Rectal smooth muscle tissue (tissue), 1 donor: ENCODE data around the gene RABGAP1L.
"Not testable (repeated sequence)": the region's sequence is repeated elsewhere in the genome, so short reads cannot be mapped to it uniquely, and the experiment has no call there.

Source experiments
- H3K27ac ChIP-seq: one replicate; pipeline ENCODE4 v1.7.0; 2013; ENCODE audit warnings: low read depth, low read length, inconsistent platforms
- H3K27me3 ChIP-seq: one replicate; pipeline ENCODE4 v1.7.0; 2013; ENCODE audit warnings: low read length; ENCODE audit not compliant: control insufficient read depth, insufficient read depth
- H3K36me3 ChIP-seq: one replicate; pipeline ENCODE4 v1.7.0; 2013; ENCODE audit warnings: low read length; ENCODE audit not compliant: control insufficient read depth, insufficient read depth
- H3K4me1 ChIP-seq: one replicate; pipeline ENCODE4 v1.7.0; 2013; ENCODE audit warnings: low read length; ENCODE audit not compliant: control insufficient read depth, insufficient read depth
- H3K4me3 ChIP-seq: one replicate; pipeline ENCODE4 v1.7.0; 2013; ENCODE audit warnings: low read length
- H3K9ac ChIP-seq: one replicate; pipeline ENCODE4 v1.7.0; 2013; ENCODE audit warnings: low read length

RABGAP1L gene

DNA sequence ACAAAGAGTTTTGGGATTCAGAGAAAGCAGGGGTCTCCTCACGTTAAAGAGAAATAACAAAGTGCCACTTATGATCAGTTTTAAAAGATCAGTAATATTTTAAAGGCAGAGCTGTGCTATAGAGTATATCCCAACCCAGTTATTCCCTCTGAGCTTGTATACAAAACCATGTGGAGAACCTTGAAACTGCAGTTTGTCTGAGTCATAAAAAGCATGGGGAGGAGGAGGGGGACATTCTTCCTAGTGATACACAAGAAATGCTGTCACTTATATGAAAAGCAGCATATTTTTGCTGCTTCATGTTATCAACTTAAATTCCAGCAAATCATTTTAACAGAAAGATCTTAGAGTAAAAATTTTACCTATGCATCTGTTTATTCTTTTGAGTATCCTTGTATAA lies 533.0 kb downstream of the RABGAP1L start:
- H3K36me3 ChIP-seq = no peaks in the 10 kb centered on the region
- no peak overlapping the region for H3K27ac ChIP-seq
- H3K4me3 ChIP-seq = no peak overlapping the region
- H3K4me1 ChIP-seq = no peaks in the 10 kb centered on the region
- no peak overlapping the region for H3K9ac ChIP-seq
- H3K27me3 ChIP-seq = no peaks in the 10 kb centered on the region

GRCh38 chr1:174693085-174693484 lies 533.8 kb downstream of the RABGAP1L start:
- no peaks in the 10 kb centered on the region for H3K27me3 ChIP-seq
- H3K27ac ChIP-seq = no peak overlapping the region
- no peaks in the 10 kb centered on the region for H3K36me3 ChIP-seq
- H3K4me1 ChIP-seq = no peaks in the 10 kb centered on the region
- no peak overlapping the region for H3K4me3 ChIP-seq
- H3K9ac ChIP-seq = no peak overlapping the region

DNA sequence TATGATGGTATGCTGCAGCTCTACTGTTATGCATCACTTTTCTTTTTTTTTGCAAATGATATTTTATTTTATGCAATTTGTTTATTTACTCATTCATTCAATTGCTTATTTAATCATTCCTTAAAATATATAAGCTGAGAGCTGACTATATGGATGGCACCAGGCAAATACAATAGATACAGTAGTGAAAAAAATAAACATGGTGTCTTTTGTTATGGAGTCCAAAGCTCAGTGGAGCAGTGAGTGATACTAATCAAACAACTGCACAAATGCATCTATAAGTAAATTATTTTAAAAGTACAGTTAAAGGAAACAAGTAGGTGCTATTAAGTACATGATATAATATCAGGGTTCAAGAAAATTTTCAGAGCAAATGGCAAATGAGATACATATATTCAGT lies 534.2 kb downstream of the RABGAP1L start:
- H3K27me3 ChIP-seq, H3K27ac ChIP-seq, H3K36me3 ChIP-seq, H3K9ac ChIP-seq, H3K4me3 ChIP-seq, H3K4me1 ChIP-seq: not testable (repeated sequence)

- Histone ChIP-seq H3K9ac (no peak overlapping the region), H3K27ac (no peak overlapping the region), H3K4me3 (no peak overlapping the region), H3K27me3 (no peaks in the 10 kb centered on the region), H3K4me1 (no peaks in the 10 kb centered on the region), H3K36me3 (no peaks in the 10 kb centered on the region)
Observed at GRCh38 chr1:174696026-174696821, 536.9 kb downstream of the RABGAP1L start.

DNA sequence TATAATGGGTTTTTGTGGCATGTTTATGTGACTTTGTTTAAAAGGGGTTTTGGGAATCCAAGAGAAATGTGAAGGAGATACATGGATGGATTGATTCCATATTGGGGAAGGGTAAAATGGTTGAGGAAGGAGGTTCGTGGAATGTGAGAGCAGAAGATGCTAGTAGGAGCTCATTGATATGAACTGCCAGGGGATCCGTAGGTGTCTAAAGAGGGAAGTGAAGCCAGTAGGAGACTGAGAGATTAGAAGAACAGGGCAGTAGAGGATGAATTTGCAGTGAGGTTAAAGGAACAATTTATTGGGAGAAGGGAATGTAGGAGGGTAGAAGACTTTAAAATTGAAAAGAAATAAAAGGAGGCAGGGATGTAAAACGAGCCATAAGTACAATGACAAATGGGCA lies 541.0 kb downstream of the RABGAP1L start:
- H3K27ac ChIP-seq = no peak overlapping the region
- no peaks in the 10 kb centered on the region for H3K36me3 ChIP-seq
- H3K9ac ChIP-seq = no peak overlapping the region
- no peaks in the 10 kb centered on the region for H3K27me3 ChIP-seq
- no peak overlapping the region for H3K4me3 ChIP-seq
- no peaks in the 10 kb centered on the region for H3K4me1 ChIP-seq

GRCh38 chr1:174700775-174701174 lies 541.5 kb downstream of the RABGAP1L start:
- Histone ChIP-seq H3K4me1 (no peaks in the 10 kb centered on the region), H3K9ac (no peak overlapping the region), H3K27ac (no peak overlapping the region), H3K4me3 (no peak overlapping the region), H3K27me3 (no peaks in the 10 kb centered on the region), H3K36me3 (no peaks in the 10 kb centered on the region)

DNA sequence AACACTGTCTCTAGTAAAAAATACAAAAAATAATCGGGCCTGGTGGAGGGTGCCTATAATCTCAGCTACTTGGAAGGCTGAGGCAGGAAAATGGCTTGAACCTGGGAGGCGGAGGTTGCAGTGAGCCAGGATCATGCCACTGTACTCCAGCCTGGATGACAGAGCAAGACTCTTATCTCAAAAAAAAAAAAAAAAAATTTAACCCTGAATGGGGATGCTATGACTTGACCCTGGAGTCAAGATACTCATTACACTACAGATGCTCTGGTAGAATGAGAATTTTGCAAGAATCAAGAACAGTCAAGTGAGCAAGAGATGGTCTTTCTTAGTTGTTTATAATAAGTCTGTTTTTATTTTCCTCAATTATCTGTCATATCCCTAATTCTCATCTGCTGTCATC lies 542.2 kb downstream of the RABGAP1L start:
- Histone ChIP-seq H3K9ac (no peak overlapping the region), H3K36me3 (no peaks in the 10 kb centered on the region), H3K4me3 (no peak overlapping the region)

GRCh38 chr1:174702011-174702410 lies 542.7 kb downstream of the RABGAP1L start:
- Histone ChIP-seq H3K4me3 (no peak overlapping the region), H3K27me3 (no peaks in the 10 kb centered on the region), H3K27ac (no peak overlapping the region), H3K4me1 (no peaks in the 10 kb centered on the region), H3K36me3 (no peaks in the 10 kb centered on the region), H3K9ac (no peak overlapping the region)

More for the DNA sequence above, 542.2 kb downstream of the RABGAP1L start:
- H3K27ac ChIP-seq = no peak overlapping the region
- no peaks in the 10 kb centered on the region for H3K27me3 ChIP-seq
- H3K4me1 ChIP-seq = no peaks in the 10 kb centered on the region

DNA sequence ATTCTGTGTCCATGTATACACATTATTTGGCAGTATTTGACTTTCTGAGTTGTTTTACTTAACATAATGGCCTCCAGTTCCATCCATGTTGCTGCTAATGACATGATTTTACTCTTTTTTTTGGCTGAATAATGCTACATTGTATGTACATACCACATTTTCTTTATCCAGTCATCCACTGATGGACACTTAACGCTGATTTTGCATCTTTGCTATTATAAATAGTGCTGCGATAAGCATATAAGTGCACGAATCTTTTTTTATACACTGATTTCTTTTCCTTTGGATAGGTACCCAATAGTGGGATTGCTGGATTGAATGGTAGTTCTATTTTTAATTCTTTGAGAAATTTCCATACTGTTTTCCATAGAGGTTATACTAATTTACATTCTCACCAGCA lies 544.0 kb downstream of the RABGAP1L start:
- Histone ChIP-seq H3K27ac (no peak overlapping the region), H3K4me1 (no peaks in the 10 kb centered on the region), H3K4me3 (no peak overlapping the region), H3K27me3 (no peaks in the 10 kb centered on the region), H3K9ac (no peak overlapping the region), H3K36me3 (no peaks in the 10 kb centered on the region)

- H3K4me3 ChIP-seq = no peak overlapping the region
- no peak overlapping the region for H3K9ac ChIP-seq
- H3K27me3 ChIP-seq = no peaks in the 10 kb centered on the region
- H3K27ac ChIP-seq = no peak overlapping the region
- H3K4me1 ChIP-seq = no peaks in the 10 kb centered on the region
- no peaks in the 10 kb centered on the region for H3K36me3 ChIP-seq
Observed at GRCh38 chr1:174704300-174704699, 545.0 kb downstream of the RABGAP1L start.

GRCh38 chr1:174710868-174711845 lies 551.8 kb downstream of the RABGAP1L start:
- no peak overlapping the region for H3K9ac ChIP-seq
- no peak overlapping the region for H3K4me3 ChIP-seq
- no peak overlapping the region for H3K27ac ChIP-seq
- H3K27me3 ChIP-seq = no peaks in the 10 kb centered on the region
- no peaks in the 10 kb centered on the region for H3K4me1 ChIP-seq
- H3K36me3 ChIP-seq = no peaks in the 10 kb centered on the region

DNA sequence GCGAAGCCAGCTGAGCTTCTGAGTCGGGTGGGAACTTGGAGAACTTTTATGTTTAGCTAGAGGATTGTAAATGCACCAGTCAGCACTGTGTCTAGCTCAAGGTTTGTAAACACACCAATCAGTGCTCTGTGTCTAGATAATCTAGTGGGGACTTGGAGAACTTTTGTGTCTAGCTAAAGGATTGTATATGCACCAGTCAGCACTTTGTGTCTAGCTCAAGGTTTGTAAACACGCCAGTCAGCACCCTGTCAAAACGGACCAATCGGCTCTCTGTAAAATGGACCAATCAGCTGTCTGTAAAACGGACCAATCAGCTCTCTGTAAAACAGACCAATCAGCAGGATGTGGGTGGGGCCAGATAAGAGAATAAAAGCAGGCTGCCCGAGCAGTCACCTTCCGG lies 552.5 kb downstream of the RABGAP1L start:
- not testable (repeated sequence) for H3K9ac ChIP-seq, H3K27ac ChIP-seq, H3K27me3 ChIP-seq, H3K4me3 ChIP-seq, H3K4me1 ChIP-seq, H3K36me3 ChIP-seq
